ENCODE results near the gene SDSL. TPM values are rescaled to one million over a fixed set of nuclear protein-coding genes. Genes with fewer than 3 reads are reported as not detected.

Gene SDSL
- polyA plus RNA-seq, 3 donors: 4.6 to 10.0 (median 6.5) TPM

GRCh38 chr12:113428482-113428881 is 6.3 kb downstream of the SDSL start:
- Mint-ChIP-seq H3K27ac (no peak overlapping the region), H3K4me3 (no peak overlapping the region), H3K36me3 (peaks cover 0 to 3% of the 10 kb centered on the region in 2 donors), H3K4me1 (peaks cover 6% of the 10 kb centered on the region), H3K27me3 (ENCODE audit: low read depth in 3 of 3) (peaks cover 2 to 7% (median 2%) of the 10 kb centered on the region in 3 donors), H3K9me3 (peaks cover 0 to 7% (median 0%) of the 10 kb centered on the region in 7 donors)
- Histone ChIP-seq H3K9me3 (replicated peaks in 1 of 2; ENCODE audit: control insufficient read depth in 1 of 2, insufficient read depth in 1 of 2, low read length in 2 of 2) (no peaks in the 10 kb centered on the region), H2AFZ (ENCODE audit: insufficient read depth, low read depth, low read length, poor library complexity, severe bottlenecking) (no peak overlapping the region), H3K4me2 (replicated peaks; ENCODE audit: extremely low read depth, low read length, poor library complexity, severe bottlenecking) (no peak overlapping the region), H3K9ac (ENCODE audit: insufficient read depth, low read length, poor library complexity, severe bottlenecking) (no peak overlapping the region), H3K4me3 (replicated peaks in 1 of 3; ENCODE audit: low read depth in 2 of 3, low read length in 3 of 3) (no peak overlapping the region), H3K27me3 (ENCODE audit: control insufficient read depth in 2 of 2, insufficient read depth in 2 of 2, low read length in 2 of 2) (no peaks in the 10 kb centered on the region), H4K20me1 (ENCODE audit: insufficient read depth, low read length) (no peaks in the 10 kb centered on the region), H3K79me2 (ENCODE audit: insufficient read depth, low read length) (no peaks in the 10 kb centered on the region), H3K36me3 (replicated peaks in 1 of 2; ENCODE audit: control insufficient read depth in 1 of 2, insufficient read depth in 2 of 2, low read length in 2 of 2) (no peaks in the 10 kb centered on the region), H3K4me1 (ENCODE audit: control insufficient read depth in 1 of 2, insufficient read depth in 2 of 2, low read length in 2 of 2) (peaks cover 0 to 4% of the 10 kb centered on the region in 2 donors), H3K27ac (ENCODE audit: low read depth in 1 of 2, low read length in 2 of 2) (no peak overlapping the region)
- TF ChIP-seq CTCF (IDR thresholded peaks at IDR 0.05): no peak
- WGBS (ENCODE audit: insufficient coverage): no CpG with 5 or more reads among the region's 1 CpG
- intact Hi-C loops (cut with micrococcal nuclease): loop anchor here (5.0 to 10.0 kb wide), 5 partner anchors 36 to 224 kb away; partner anchors contain the start of gene PLBD2 (in 1 of the 2)
- DNase-seq: no peak

- Histone ChIP-seq H3K4me2 (replicated peaks; ENCODE audit: extremely low read depth, low read length, poor library complexity, severe bottlenecking) (no peak overlapping the region), H3K4me3 (replicated peaks in 1 of 3; ENCODE audit: low read depth in 2 of 3, low read length in 3 of 3) (no peak overlapping the region), H3K9ac (ENCODE audit: insufficient read depth, low read length, poor library complexity, severe bottlenecking) (no peak overlapping the region), H3K79me2 (ENCODE audit: insufficient read depth, low read length) (no peaks in the 10 kb centered on the region), H3K27ac (ENCODE audit: low read depth in 1 of 2, low read length in 2 of 2) (no peak overlapping the region), H4K20me1 (ENCODE audit: insufficient read depth, low read length) (no peaks in the 10 kb centered on the region), H2AFZ (ENCODE audit: insufficient read depth, low read depth, low read length, poor library complexity, severe bottlenecking) (no peak overlapping the region), H3K9me3 (replicated peaks in 1 of 2; ENCODE audit: control insufficient read depth in 1 of 2, insufficient read depth in 1 of 2, low read length in 2 of 2) (no peaks in the 10 kb centered on the region), H3K27me3 (ENCODE audit: control insufficient read depth in 2 of 2, insufficient read depth in 2 of 2, low read length in 2 of 2) (no peaks in the 10 kb centered on the region), H3K4me1 (ENCODE audit: control insufficient read depth in 1 of 2, insufficient read depth in 2 of 2, low read length in 2 of 2) (no peaks in the 10 kb centered on the region), H3K36me3 (replicated peaks in 1 of 2; ENCODE audit: control insufficient read depth in 1 of 2, insufficient read depth in 2 of 2, low read length in 2 of 2) (no peaks in the 10 kb centered on the region)
- no peaks in the 10 kb centered on the region for H3K36me3 Mint-ChIP-seq
- peaks cover 2 to 7% (median 2%) of the 10 kb centered on the region in 3 donors for H3K27me3 Mint-ChIP-seq (ENCODE audit: low read depth in 3 of 3)
- intact Hi-C loops (cut with micrococcal nuclease): no loop called here
- no peak overlapping the region for H3K4me3 Mint-ChIP-seq
- H3K4me1 Mint-ChIP-seq: no peaks in the 10 kb centered on the region
- DNase-seq: no peak
- H3K9me3 Mint-ChIP-seq: peaks cover 0 to 7% (median 0%) of the 10 kb centered on the region in 7 donors
- TF ChIP-seq CTCF (IDR thresholded peaks at IDR 0.05): no peak
- no peak overlapping the region for H3K27ac Mint-ChIP-seq
Observed at GRCh38 chr12:113432986-113433385, 10.8 kb downstream of the SDSL start.

All from CD14-positive monocyte (primary cell).